Stimulated activated CD8-positive, alpha-beta memory T cell treated with anti-CD3 and anti-CD28 coated beads, Interleukin-2, amount 100 ng/mL, for 48 hours (primary cell): ENCODE results near the gene EDN1.
"Not testable (repeated sequence)": the region's sequence is repeated elsewhere in the genome, so short reads cannot be mapped to it uniquely, and the experiment has no call there.

Experiments used
- DNase-seq, 2 donors: peaks; one replicate each; pipeline ENCODE4 v3.0.0-alpha.2; 2020; ENCODE audit warnings: low read depth in 2 of 2

The EDN1 gene

DNA sequence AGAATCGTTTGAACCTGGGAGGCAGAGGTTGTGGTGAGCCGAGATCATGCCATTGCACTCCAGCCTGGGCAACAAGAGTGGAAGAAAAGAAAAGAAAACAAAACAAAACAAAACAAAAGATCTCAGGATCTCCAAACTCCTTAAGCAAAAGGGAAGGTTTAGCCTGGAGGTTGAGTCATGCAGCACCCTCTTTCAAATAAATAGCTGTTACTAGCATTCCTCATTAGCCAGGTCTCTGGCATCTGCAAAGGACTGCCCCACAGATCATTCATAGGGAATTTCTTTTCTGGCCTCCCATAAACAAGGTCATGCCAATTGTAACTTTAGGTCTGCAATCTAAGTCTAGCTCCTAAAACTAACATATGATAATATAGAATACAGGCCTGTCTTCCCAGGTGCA lies 37.2 kb downstream of the EDN1 start:
- no peak for DNase-seq

DNA sequence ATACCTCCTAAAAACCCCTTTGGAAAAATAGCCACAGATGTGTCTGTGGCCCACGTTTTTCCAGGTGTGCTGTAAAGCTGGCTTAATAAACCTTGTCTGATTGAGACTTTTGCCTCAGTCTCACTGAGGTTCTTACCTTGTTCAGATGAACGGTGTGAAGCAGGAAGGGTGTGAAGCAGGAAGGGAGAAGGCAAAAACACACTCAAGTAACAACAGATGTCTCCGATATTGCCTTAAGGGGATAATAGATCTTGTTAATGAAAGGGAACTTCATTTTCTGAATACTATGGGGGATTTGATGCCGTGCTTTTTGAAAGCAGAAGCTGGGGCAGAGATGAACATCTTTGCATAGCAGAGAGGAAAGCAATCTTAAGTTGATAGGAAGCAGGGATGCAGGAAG lies 37.8 kb downstream of the EDN1 start:
- DNase-seq = no peak

DNA sequence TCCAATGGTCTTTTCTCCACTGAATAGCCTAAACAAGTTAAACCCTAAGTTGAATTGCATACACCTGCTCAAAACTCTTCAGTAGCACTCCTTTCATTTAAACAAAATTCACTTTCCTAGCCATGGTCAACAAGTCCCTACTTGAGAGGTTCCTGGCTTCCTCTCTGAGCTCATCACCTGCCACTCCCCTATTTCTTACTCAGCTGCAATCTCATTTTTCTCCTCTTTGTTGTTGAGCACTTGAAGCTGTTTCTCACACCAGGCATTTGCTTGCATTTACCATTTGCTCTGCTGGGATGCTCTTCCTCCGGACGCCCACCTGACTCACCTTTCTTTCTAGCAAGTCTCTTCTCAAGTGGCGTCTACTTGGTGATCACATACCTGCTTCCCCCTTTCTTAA lies 38.5 kb downstream of the EDN1 start:
- no peak for DNase-seq

DNA sequence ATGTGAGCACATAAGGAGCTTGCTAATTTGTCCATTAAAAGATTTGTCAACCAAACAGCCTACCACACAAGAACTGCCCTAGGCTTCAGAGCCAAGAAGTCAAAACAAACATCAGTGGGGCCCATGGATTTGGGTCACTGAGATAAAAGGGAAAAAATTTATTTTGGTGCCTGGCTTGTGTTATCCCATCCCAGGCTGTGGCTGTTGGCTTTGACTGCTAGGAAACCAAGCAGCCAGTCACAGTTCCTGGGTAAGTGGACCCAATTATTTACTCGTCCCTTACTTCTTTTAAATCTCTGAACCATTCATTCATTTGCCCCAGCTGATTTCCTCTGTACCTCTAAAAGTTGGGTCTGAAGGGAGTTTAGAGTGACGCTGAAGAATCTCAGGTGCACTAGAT lies 41.3 kb downstream of the EDN1 start:
- no peak for DNase-seq

DNA sequence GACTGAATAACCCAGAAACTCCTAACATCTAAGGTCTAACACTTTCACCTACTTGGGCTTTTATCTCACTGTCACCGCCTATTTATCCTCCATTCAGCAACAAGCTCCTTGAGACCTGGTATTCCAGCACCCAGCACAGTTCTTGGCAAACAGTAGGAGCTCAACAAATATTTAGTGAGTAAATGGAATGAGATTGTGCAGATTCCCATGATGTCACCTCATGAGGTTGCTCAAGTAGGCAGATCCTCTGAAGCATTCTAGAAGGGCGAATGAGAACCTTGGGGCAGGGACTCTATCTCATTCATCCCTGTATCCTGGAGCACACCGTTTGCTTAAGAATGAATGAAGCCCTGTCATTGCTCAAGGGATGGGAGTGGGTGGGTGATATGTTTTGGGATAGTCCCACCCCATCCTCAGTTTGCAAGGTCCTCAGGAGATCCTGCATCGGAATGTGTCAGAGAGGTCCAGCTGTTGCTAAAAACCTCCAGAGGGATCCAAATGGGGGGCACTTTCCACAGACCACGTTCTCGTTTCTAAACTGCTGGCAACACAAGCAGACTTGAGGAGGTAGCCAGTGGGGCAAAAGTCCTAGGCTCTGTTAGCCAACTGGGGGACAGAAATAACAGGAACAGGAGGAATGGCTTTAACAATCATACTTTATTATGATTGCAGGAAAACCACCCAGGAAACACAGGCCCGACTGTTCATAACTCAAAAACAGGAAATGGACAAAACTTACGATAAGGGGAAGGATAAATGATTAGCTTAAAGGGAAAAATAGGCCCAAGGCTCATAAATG lies 42.0 kb downstream of the EDN1 start:
- DNase-seq = no peak

DNA sequence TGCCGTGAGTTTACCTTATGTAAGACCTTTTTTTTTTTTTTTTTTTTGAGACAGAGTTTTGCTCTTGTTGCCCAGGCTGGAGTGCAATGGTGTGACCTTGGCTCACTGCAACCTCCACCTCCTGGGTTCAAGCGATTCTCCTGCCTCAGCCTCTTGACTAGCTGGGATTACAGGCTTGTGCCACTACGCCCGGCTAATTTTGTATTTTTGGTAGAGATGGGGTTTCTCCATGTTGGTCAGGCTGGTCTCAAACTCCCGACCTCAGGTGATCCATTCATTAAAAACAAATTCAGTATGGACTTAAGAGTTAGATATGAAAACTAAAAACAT lies 42.6 kb downstream of the EDN1 start:
- DNase-seq = not testable (repeated sequence)

DNA sequence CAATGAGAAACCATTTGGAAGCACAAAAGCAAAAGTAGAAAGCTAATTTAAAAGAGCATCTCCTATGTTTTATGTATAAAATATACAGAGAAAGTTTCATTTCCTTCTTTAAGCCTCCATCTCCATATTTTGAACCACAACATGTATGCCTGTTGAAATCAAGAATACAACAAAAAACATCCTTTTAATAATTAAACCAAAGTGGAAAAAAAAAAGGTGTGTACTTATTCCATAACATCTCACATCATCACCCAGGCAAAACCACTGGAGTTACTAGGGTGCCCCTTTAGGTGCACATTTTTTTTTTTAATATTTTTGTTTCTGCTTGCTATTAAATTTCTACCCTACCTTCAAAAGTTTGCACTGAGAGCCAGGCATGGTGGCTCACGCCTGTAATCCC lies 43.0 kb downstream of the EDN1 start:
- no peak for DNase-seq

DNA sequence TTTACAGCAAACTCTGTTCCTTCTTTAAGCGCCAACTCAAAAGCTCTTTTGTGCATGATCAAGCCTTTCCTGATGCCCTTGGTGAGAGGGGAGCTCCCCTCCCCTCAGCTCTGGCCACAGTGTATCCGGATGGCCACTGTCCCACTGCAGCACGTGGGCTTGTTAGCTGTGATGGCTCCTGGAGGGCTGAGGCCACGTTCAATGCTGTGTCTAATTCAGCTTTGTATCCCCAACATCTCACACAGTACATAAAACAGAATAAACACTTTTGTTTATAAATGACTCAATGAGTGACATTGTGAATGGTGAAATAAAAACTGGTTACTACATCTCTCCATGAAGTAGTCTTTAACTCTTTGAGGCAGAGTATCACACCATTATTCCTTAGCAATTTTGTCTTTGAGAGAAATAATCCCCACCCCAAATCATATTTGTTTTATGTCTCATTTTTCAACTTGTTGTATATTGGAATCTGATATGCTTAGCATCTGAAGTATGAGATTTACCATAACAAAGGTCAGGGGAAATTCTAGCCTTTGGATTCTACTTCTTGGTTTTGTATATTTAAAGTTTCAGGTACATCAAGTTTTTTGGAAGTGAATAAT lies 44.5 kb downstream of the EDN1 start:
- DNase-seq = no peak

DNA sequence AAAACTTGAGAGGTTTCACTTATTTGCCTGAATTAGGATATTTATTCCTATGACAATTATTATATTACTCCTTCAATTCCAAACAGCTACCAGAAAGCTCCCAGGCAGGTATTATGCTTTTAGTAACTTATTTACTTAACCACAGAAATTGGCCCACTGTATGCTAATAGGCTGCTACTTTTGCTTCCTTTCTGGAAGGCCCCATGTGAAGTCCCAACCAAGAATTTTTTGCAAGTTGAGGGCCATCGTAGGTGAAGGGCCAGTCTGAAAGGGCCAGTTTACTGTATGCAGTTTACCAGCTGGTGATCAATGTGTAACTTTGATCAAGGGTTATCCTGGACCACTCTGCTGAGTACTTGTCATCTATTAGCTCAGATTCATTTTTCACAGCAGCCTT lies 45.0 kb downstream of the EDN1 start:
- no peak for DNase-seq

DNA sequence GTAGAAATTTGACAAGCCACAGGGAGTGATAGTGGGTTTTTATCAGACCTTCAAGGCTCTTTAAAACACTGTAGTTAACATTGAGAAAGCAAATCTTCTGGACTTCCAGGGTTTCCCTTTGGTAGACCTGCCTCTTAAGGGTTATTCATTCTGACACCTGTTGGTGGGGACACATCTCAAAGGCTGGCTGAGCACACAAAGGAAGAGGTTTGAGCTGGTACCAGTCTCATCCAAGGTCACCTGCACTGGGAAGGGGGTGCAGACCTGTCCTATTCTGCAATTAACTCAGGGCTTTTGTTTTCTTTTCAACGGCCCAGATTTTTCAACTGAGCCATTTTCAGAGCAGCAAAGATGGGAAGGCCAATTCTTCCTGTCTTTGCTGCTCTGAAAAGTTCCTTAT lies 45.6 kb downstream of the EDN1 start:
- DNase-seq = no peak

DNA sequence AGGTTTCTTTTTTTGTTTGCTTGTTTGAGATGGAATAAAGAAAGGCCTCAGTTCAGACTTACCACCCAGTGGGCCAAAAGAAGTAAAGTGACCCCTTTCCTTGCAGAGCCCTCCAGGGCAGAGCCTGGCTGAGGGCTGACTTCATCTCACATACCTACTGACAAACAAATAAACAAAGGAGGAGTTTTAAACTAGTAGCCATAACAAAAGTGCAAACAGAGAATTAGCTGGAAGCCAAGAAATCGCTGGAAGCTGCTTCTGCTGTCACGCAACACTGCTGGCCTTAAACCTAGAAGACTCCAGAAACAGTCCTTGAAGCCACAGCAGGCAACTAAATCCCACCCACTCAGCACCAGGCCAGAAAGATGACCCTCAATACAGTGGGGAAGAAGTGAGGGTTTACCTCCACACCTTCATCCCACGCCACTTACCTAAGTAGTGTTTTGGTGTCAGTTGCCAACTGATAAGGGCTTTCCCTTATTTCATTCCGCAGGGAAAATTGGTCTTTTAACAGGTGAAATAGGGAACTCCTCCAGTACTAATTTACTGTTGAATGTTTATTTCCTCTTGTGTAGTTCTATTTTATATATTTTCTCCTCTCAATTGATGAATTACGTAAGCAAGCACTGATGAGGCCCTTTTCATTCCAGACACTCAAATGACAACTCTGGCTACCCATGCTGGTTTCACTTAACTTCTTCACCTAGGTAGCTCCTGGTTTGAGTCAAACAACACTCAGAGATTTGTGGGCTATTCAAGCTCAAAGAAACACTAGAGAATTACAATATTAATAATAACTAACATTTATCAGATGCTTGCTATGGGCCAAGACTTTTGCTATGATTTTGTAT lies 46.2 kb downstream of the EDN1 start:
- no peak for DNase-seq

DNA sequence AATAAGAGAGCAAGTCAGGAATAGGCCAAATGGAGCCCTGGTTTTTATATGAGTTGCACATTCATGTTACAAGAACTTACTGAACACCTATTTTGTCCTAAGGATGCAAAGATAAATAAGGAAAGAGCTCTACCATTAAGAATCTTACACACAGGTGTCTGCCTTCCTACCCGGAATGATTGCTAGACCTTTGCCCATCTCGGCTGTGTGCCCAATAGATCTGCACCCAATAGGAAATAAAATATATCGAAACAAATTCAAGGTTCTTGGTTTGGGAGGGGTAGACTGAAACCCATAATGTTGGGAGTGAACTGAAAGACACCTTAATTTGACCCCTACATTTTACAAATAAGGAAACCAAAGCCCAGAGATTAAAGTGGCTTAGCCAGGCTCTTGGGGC lies 48.9 kb downstream of the EDN1 start:
- no peak for DNase-seq

DNA sequence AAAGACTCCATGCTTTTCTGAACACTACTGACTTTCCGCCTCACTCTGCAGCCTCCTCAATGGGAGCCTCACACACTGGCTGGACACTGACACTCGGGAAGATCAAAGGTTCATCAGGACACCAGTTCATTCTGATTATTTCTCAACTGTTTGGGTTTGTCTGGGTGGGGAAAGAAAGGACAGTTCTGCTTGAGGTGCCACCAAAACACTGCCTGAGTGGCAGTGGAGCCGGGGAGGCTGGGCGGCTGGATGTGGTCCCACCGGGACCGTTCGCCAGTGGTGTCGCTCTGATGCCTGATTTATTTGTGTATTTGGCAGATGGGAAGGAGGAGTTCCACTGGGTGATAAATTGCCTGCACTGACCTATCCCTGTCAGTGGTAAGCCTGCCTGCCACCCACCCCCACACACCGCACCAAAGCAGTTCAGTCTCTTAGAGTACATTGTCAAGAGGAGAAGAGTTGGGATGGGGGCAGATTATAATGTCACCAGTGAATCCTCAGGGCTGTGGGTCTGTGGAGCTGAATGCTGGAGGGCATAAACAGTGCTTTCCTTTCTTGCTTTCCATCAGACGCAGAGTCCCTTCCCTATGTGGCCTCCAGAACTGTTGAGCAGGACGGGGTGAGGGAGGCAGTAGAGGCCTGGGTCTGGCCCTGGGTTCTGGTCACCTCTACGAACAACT lies 49.8 kb downstream of the EDN1 start:
- no peak for DNase-seq

DNA sequence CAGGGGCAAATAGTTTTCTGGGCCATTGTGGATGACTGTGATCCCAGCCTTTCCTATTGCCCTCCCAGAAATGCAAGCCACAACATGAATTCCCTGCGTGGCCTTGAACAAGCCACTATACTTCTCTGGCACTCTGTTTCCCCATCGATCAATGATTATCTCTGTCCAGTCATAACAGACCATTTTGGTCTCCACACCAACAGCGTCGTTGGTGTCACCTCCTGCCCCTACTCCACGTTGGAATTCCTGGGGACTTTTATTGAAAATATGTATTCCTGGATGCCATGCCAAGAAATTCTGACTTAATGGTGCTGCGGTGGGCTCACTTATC lies 50.3 kb downstream of the EDN1 start:
- no peak for DNase-seq

DNA sequence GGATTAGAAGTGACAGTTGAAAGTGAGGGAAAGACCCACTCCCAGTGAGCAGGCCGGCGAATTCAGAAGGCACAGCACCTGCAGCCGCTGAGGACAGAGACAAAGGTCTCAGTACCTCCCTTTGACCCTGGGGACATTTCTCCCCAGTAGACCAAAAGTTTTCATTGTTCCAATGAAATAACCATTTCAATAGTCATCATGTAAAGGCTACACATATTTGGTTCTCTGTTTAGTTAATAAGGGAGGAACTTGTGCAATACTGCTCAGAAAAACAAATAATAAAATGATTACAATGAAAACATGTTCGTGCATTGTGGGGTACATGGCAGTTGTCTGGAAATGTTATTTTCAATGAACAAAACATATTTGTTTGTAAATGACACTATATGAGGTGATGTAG lies 52.5 kb downstream of the EDN1 start:
- no peak for DNase-seq

DNA sequence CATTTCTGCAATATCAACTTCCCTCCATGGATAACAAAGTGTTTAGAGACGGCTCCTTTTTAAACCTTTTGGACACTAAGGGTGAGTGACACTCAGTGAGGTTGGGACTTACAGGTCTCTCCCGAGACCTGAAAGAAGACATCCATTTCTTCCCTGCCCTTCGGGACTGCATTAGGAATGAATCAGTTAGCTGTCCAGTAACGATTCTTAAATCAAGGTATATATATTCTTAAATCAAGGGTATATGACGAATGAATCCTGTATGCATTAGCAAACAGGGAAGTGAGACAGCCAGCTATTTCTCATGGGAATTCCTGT lies 52.9 kb downstream of the EDN1 start:
- DNase-seq = no peak

DNA sequence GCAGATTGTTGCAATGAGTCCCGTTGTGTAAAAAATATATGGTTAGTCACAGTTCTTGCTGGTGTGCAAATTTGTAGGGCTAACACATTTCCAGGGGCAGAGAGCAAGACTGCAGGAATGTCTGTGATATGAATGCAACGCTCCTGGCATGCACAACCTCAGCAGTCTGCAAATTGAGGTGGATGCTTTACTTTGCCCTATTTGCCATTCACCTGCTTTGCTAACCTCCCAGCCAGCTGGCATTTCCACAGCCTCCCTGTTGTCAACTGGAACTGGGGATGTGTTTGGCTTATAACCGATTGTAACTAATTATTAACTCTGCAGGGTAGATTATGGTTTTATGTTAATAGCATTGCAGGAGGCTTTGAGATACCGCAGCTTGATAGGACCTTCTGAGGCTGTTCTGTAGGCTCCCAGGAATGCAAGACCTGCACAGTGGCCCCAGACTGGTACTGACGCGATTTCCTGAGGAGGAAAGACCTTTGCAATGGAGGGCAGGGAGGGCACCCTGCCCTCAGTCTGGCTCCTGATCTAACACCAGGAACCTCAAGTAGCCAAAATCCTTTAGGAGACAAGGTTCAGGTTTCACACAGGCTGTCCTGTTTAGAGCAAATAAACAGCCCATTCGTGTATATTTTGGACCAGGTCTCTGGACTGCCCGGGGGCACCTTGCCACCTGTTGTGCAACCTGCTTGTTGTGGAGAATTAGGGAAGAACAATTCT lies 53.4 kb downstream of the EDN1 start:
- DNase-seq = no peak

DNA sequence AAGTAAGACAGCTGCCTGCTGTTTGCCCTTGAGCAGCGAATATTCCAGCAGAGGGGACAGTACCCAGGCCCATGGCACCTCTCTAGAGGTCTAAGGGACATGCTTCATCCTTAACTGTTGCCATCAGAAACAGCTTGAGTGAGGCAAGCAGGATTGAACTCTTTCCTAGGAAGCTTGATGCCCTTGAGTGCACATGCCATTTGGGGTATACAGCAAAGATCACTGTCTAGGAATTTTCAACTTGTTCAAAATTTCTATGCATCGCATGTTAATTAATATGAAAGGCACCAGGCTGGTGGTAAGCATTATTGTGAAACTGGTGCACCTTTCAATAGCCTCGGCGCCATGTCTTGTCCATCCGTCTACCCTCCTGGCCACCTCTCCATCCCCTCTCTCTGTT lies 54.1 kb downstream of the EDN1 start:
- DNase-seq = no peak

DNA sequence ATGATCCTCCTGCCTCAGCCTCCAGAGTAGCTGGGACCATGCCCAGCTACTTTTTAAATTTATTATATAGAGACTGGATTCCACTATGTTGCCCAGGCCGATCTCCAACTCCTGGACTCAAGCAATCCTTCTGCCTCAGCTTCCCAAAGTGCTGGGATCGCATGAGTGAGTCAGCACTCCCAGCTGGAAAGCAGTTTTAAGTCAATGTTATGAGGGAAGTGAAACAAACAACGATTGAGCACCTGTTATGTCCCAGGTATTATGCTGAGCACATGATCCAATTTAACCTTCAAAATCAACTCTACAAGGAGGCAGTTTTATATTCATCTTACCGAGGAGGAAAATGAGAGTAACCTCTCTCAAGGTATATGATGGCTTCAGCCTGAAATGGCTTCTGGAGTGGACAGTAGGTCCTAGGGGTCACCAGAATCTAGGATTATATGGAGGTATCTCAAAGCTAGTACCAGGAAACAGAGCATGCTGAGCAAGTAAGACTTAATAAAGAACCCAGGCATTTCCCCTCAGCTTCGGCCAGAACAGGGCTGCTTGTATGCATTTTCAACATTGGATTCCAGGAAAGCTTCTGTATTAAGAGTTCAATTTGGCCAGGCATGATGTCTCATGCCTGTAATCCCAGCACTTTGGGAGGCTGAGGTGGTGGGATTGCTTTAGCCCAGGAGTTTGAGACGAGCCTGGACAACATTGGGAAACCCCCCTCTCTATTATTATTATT lies 55.0 kb downstream of the EDN1 start:
- no peak for DNase-seq

DNA sequence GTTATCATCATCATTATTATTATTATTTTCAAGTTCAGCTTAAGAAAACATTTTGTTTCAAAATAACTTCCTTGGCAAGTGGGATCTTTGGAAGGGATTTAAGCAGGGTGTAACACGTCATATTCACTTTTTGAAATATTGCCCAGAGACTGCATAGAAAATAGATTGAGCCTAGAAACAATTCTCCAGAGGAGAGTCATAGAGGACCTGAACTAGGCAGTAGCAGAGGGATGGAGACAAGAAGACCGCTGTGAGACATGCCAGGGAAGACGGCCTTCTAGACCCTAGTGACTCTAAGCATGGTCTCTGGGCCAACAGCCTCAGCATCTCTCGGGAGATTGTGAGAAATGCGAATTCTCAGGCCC lies 55.5 kb downstream of the EDN1 start:
- DNase-seq = no peak
